Osteoblast (primary cell): ENCODE data around the gene PDHX. TPM values are rescaled to one million over a fixed set of nuclear protein-coding genes. Genes with fewer than 3 reads are reported as not detected.

ENCODE experiments used
- DNase-seq: peaks from one replicate; pipeline ENCODE4 v3.0.0; 2011; ENCODE audit warnings: low spot score, mixed read lengths; ENCODE audit not compliant: insufficient read length; ENCODE audit errors: missing footprints
- H2AFZ ChIP-seq: 2 replicates; pipeline ENCODE4 v1.6.0; 2011; ENCODE audit warnings: mild to moderate bottlenecking, low read length
- H3K27ac ChIP-seq: 2 replicates; pipeline ENCODE4 v1.5.1; 2011; ENCODE audit warnings: mild to moderate bottlenecking, low read depth, low read length, moderate library complexity
- H3K27me3 ChIP-seq: 2 replicates; pipeline ENCODE4 v1.6.0; 2012; ENCODE audit warnings: mild to moderate bottlenecking, control low read depth, inconsistent platforms, low read length, moderate library complexity; ENCODE audit not compliant: insufficient read depth
- H3K36me3 ChIP-seq: 2 replicates; pipeline ENCODE4 v1.5.1; 2011; ENCODE audit warnings: mild to moderate bottlenecking, low read length, control low read depth, moderate library complexity; ENCODE audit not compliant: insufficient read depth
- H3K4me1 ChIP-seq: 2 replicates; pipeline ENCODE4 v1.5.1; 2011; ENCODE audit warnings: mild to moderate bottlenecking, low read length, control low read depth, moderate library complexity; ENCODE audit not compliant: insufficient read depth
- H3K4me2 ChIP-seq: 2 replicates; pipeline ENCODE4 v1.6.0; 2011; ENCODE audit warnings: mild to moderate bottlenecking, low read length; ENCODE audit not compliant: insufficient read depth
- H3K4me3 ChIP-seq: fragments of 200-600 bp; sonication (generic); 3 replicates; pipeline ENCODE4 v1.5.1; 2012; ENCODE audit warnings: mild to moderate bottlenecking, low read length, inconsistent platforms; ENCODE audit not compliant: insufficient read depth
- H3K79me2 ChIP-seq: 2 replicates; pipeline ENCODE4 v1.6.0; 2012; ENCODE audit warnings: mild to moderate bottlenecking, low read length, control low read depth, inconsistent platforms; ENCODE audit not compliant: insufficient read depth
- H3K9me3 ChIP-seq: 2 replicates; pipeline ENCODE4 v1.5.1; 2011; ENCODE audit warnings: low read depth, low read length, control low read depth
- H4K20me1 ChIP-seq: 2 replicates; pipeline ENCODE4 v1.6.0; 2012; ENCODE audit warnings: mild to moderate bottlenecking, low read length, control low read depth; ENCODE audit not compliant: insufficient read depth
- total RNA-seq: library from RNA; depleted of rRNA; stranded (reverse); fragments of >200 nt; gene quantifications from 2 replicates; pipeline ENCODE4 v1.2.3, GENCODE V29; 2012
- TF ChIP-seq, protein P1 (sequence below): IDR thresholded peaks from 2 replicates; pipeline ENCODE4 v1.5.1; 2011; ENCODE audit warnings: mild to moderate bottlenecking, low read depth, low read length, moderate library complexity; ENCODE audit errors: extremely low read depth

The PDHX gene
- total RNA-seq, 1 donor, result 29.7 TPM

DNA sequence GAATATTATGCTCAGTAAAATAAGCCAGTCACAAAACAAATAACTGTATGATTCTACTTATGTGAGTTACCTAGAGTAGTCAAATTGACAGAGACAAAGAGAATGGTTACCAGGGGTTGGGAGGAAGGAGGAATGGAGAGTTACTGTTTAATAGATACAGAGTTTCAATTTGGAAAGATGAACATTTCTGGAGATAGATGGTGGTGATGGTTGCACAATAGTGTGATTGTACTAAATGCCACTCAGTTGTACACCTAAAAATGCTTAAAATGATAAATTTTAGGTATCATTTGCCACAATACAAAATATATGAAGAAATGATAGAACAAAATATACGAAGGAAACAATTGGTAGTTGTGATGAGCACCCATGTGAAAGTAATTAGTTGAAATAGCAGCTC lies 43.4 kb downstream of the PDHX start:
- no peaks in the 10 kb centered on the region for H3K79me2 ChIP-seq
- no peak overlapping the region for H3K4me2 ChIP-seq
- no peak overlapping the region for H2AFZ ChIP-seq
- H3K36me3 ChIP-seq, result no peaks in the 10 kb centered on the region
- no peak overlapping the region for H3K27ac ChIP-seq
- H3K27me3 ChIP-seq, result no peaks in the 10 kb centered on the region
- no peaks in the 10 kb centered on the region for H3K4me1 ChIP-seq
- no peaks in the 10 kb centered on the region for H4K20me1 ChIP-seq
- no peak overlapping the region for H3K4me3 ChIP-seq
- DNase-seq, result no peak
- TF ChIP-seq, protein P1, sequence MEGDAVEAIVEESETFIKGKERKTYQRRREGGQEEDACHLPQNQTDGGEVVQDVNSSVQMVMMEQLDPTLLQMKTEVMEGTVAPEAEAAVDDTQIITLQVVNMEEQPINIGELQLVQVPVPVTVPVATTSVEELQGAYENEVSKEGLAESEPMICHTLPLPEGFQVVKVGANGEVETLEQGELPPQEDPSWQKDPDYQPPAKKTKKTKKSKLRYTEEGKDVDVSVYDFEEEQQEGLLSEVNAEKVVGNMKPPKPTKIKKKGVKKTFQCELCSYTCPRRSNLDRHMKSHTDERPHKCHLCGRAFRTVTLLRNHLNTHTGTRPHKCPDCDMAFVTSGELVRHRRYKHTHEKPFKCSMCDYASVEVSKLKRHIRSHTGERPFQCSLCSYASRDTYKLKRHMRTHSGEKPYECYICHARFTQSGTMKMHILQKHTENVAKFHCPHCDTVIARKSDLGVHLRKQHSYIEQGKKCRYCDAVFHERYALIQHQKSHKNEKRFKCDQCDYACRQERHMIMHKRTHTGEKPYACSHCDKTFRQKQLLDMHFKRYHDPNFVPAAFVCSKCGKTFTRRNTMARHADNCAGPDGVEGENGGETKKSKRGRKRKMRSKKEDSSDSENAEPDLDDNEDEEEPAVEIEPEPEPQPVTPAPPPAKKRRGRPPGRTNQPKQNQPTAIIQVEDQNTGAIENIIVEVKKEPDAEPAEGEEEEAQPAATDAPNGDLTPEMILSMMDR, result no peak
- no peaks in the 10 kb centered on the region for H3K9me3 ChIP-seq

DNA sequence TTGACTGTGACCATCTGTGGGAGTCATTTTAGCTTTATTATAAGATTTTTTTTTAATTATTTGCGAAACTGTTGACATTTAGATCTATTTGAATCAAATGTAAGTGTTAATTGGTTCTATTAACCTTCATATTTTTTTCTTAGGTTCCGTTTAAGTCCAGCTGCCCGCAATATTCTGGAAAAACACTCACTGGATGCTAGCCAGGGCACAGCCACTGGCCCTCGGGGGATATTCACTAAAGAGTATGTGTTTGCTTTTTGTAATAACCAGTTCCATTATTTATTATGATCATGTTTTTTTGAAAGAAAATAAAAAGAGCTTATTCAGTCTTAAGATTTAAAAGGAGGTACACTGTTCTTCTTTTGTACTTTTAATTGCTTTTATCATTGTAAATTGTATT lies 43.9 kb downstream of the PDHX start:
- no peaks in the 10 kb centered on the region for H3K36me3 ChIP-seq

DNA sequence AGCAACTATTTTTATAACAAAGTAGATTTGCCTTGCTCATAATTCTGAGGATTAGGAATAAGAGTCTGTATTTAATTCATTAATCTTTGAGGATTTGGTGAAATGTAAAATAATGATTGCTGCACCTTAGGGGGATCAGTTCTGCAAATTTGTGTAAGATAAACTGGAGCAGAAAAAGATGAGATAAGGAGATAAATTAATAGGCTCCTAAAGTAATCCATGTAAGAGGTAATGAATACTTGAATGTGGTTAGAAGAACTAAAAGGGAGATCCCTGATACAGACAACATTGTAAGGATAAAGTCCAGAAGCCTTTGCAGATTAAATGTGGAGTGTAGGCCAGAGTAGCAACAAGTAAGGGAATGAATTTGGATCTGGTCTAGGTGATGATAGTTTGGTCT lies 45.6 kb downstream of the PDHX start:
- H3K36me3 ChIP-seq, result peaks cover 6% of the 10 kb centered on the region
- DNase-seq, result no peak

More for the DNA sequence above, 43.9 kb downstream of the PDHX start:
- Histone ChIP-seq H3K9me3 (no peaks in the 10 kb centered on the region), H3K27ac (no peak overlapping the region), H4K20me1 (no peaks in the 10 kb centered on the region), H3K27me3 (no peaks in the 10 kb centered on the region), H3K4me2 (no peak overlapping the region), H3K4me1 (no peaks in the 10 kb centered on the region), H3K4me3 (no peak overlapping the region), H2AFZ (no peak overlapping the region), H3K79me2 (no peaks in the 10 kb centered on the region)
- DNase-seq, result no peak
- TF ChIP-seq, protein P1, result no peak

DNA sequence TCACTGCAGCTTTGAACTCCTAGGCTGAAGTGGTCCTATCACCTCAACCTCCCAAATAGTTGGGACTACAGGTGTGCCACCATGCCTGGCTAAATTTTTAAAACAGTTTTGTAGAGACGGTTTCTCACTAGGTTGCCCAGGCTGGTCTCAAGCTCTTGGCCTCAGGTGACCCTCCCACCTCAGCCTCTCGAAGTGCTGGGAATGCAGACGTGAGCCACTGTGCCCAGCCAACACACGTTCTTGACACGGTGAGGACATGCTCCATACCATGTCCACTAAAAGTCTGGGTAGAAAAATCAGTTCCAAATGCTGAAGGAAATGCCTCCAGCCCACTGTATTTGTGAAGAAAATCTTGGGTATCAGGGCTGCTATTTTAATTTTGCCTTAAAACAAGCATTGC lies 46.9 kb downstream of the PDHX start:
- Histone ChIP-seq H2AFZ (no peak overlapping the region), H3K4me3 (no peak overlapping the region), H4K20me1 (no peaks in the 10 kb centered on the region), H3K9me3 (no peaks in the 10 kb centered on the region), H3K79me2 (no peaks in the 10 kb centered on the region), H3K27me3 (no peaks in the 10 kb centered on the region), H3K27ac (no peak overlapping the region), H3K36me3 (peaks cover 10% of the 10 kb centered on the region), H3K4me1 (no peaks in the 10 kb centered on the region), H3K4me2 (no peak overlapping the region)
- no peak for DNase-seq
- TF ChIP-seq, protein P1, result no peak

More for the DNA sequence above, 45.6 kb downstream of the PDHX start:
- Histone ChIP-seq H2AFZ (no peak overlapping the region), H3K4me3 (no peak overlapping the region), H3K4me2 (no peak overlapping the region), H3K79me2 (no peaks in the 10 kb centered on the region), H3K27ac (no peak overlapping the region), H3K9me3 (no peaks in the 10 kb centered on the region), H3K27me3 (no peaks in the 10 kb centered on the region), H3K4me1 (no peaks in the 10 kb centered on the region), H4K20me1 (no peaks in the 10 kb centered on the region)
- TF ChIP-seq, protein P1, result no peak
